ENCODE measurements around the gene ABCC3. TPM values are rescaled to one million over a fixed set of nuclear protein-coding genes. Genes with fewer than 3 reads are reported as not detected.

Gene ABCC3
- total and polyA plus RNA-seq, 9 of the 15 experiments (the other 6 are each of a cell fraction or from before 2014, with no cell fraction given): 0.03 to 1.6 (median 0.42) TPM; not detected in 5

- TF ChIP-seq RB1 (IDR thresholded peaks at IDR 0.05; ENCODE audit: low read depth) (0 out of 2 replicates have a peak, but pooled peaks have one; percentile 7), FOSL1 (tag; conservative IDR thresholded peaks at IDR 0.05) (no peak), DPF2 (IDR thresholded peaks at IDR 0.05) (0 out of 2 replicates have a peak, but pooled peaks have one; percentile 9), CREM (IDR thresholded peaks at IDR 0.05; ENCODE audit: low read depth) (0 out of 2 replicates have a peak, but pooled peaks have one; percentile 20), THRB (CRISPR knock-in tag; conservative IDR thresholded peaks at IDR 0.05) (0 out of 2 replicates have a peak, but pooled peaks have one; percentile 1)
- TF ChIP-seq, protein P1, sequence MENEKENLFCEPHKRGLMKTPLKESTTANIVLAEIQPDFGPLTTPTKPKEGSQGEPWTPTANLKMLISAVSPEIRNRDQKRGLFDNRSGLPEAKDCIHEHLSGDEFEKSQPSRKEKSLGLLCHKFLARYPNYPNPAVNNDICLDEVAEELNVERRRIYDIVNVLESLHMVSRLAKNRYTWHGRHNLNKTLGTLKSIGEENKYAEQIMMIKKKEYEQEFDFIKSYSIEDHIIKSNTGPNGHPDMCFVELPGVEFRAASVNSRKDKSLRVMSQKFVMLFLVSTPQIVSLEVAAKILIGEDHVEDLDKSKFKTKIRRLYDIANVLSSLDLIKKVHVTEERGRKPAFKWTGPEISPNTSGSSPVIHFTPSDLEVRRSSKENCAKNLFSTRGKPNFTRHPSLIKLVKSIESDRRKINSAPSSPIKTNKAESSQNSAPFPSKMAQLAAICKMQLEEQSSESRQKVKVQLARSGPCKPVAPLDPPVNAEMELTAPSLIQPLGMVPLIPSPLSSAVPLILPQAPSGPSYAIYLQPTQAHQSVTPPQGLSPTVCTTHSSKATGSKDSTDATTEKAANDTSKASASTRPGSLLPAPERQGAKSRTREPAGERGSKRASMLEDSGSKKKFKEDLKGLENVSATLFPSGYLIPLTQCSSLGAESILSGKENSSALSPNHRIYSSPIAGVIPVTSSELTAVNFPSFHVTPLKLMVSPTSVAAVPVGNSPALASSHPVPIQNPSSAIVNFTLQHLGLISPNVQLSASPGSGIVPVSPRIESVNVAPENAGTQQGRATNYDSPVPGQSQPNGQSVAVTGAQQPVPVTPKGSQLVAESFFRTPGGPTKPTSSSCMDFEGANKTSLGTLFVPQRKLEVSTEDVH (IDR thresholded peaks at IDR 0.05; ENCODE audit: low read depth, partially characterized antibody): peak; percentile 32
Measured at GRCh38 chr17:50681263-50682200, 46.9 kb downstream of the ABCC3 start (continued).
